HepG2 (cell line): Measurements from ENCODE around the gene CDH12. TPM values are rescaled to one million over a fixed set of nuclear protein-coding genes. Genes with fewer than 3 reads are reported as not detected.
"Not testable (repeated sequence)": the region's sequence is repeated elsewhere in the genome, so short reads cannot be mapped to it uniquely, and the experiment has no call there.

ENCODE experiments used
- ATAC-seq: fragments of 200-7000 bp; cut with Tn5 transposase; 3 replicates; pipeline ENCODE4 v1.9.1; 2020; ENCODE audit warnings: mild to moderate bottlenecking, moderate library complexity
- BruUV-seq: library from RNA; stranded (reverse); fragments of 400-500 nt; replicated peaks from 2 replicates; lab custom pipeline; 2021; lab: Mats Ljungman, UMichigan
- CTCF ChIA-PET: fragments of 300-600 bp; formaldehyde crosslinking; extraction: SDS; loops from one replicate; lab custom pipeline; 2021; ENCODE audit warnings: low total read pairs, inconsistent platforms, low intra/inter-chr PET ratio; lab: Yijun Ruan, JAX
- POLR2A ChIA-PET: fragments of 350-600 bp; sonication (Branson Sonifier 250); formaldehyde crosslinking; loops from one replicate; lab custom pipeline; 2020; ENCODE audit warnings: antibody characterized with exemption, inconsistent platforms; lab: Yijun Ruan, JAX
- DNase-seq: peaks from one replicate; pipeline ENCODE4 v3.0.0-alpha.2; 2015; ENCODE audit warnings: low spot score
- FAIRE-seq: peaks from 3 replicates; lab custom pipeline; 2011; peaks lifted over from hg19 to GRCh38; lab: Jason Lieb, UNC
- H2AFZ ChIP-seq: one replicate; pipeline ENCODE4 v1.6.1; 2011; ENCODE audit warnings: low read length, inconsistent platforms
- H3K27ac ChIP-seq: fragments of 300-600 bp; 3 replicates; pipeline ENCODE4 v1.8.0; 2011; ENCODE audit warnings: mixed run types, mild to moderate bottlenecking, mixed read lengths, low read length, inconsistent platforms; ENCODE audit not compliant: insufficient read depth; ENCODE audit errors: extremely low read length
- H3K27me3 ChIP-seq, 2 experiments: fragments of 200-600 bp in 1 of 2; 2 replicates in 1 of 2; 3 replicates in 1 of 2; pipeline versions ENCODE4 v1.6.0 to v1.8.0; 2011; ENCODE audit warnings: low read length in 2 of 2, mild to moderate bottlenecking in 2 of 2, moderate library complexity in 2 of 2, inconsistent platforms in 1 of 2; ENCODE audit not compliant: insufficient read depth in 2 of 2, control insufficient read depth in 1 of 2
- H3K36me3 ChIP-seq, 2 experiments: fragments of 200-600 bp in 1 of 2; replicated peaks in 1 of 2; 2 replicates in 1 of 2; 3 replicates in 1 of 2; pipeline versions ENCODE4 v1.5.1 to v1.8.0; 2011; ENCODE audit warnings: low read length in 2 of 2, inconsistent platforms in 1 of 2; ENCODE audit not compliant: insufficient read depth in 2 of 2, control insufficient read depth in 1 of 2
- H3K4me1 ChIP-seq: 2 replicates; pipeline ENCODE4 v1.5.1; 2012; ENCODE audit warnings: low read length, inconsistent platforms; ENCODE audit not compliant: insufficient read depth
- H3K4me2 ChIP-seq: 2 replicates; pipeline ENCODE4 v1.6.0; 2011; ENCODE audit warnings: low read depth, low read length, inconsistent platforms
- H3K4me3 ChIP-seq, 3 experiments: fragments of 200-600 bp in 1 of 3; sonication (generic), shearing (Covaris generic) in 1 of 3; replicated peaks in 1 of 3; 2 replicates each; pipeline ENCODE4 v1.5.1; 2011 to 2016; ENCODE audit warnings: low read length in 3 of 3, inconsistent platforms in 2 of 3, low read depth in 2 of 3, mild to moderate bottlenecking in 2 of 3, control low read depth in 1 of 3, mixed read lengths in 1 of 3; ENCODE audit not compliant: insufficient read depth in 1 of 3
- H3K79me2 ChIP-seq: one replicate; pipeline ENCODE4 v1.6.1; 2011; ENCODE audit warnings: low read length, inconsistent platforms; ENCODE audit not compliant: insufficient read depth
- H3K9ac ChIP-seq: 2 replicates; pipeline ENCODE4 v1.6.0; 2011; ENCODE audit warnings: mild to moderate bottlenecking, low read depth, low read length, inconsistent platforms; ENCODE audit not compliant: insufficient read depth
- H3K9me3 ChIP-seq: 2 replicates; pipeline ENCODE4 v1.5.1; 2012; ENCODE audit warnings: mild to moderate bottlenecking, low read length
- H4K20me1 ChIP-seq: 2 replicates; pipeline ENCODE4 v1.6.0; 2011; ENCODE audit warnings: inconsistent platforms, mild to moderate bottlenecking, low read length, moderate library complexity; ENCODE audit not compliant: insufficient read depth
- FOSL2 ChIP-seq: sonication (generic); formaldehyde crosslinking; IDR thresholded peaks from 2 replicates; pipeline ENCODE4 v1.4.0; 2020; ENCODE audit warnings: missing genetic modification reagents
- HOXA3 ChIP-seq: sonication (generic); formaldehyde crosslinking; IDR thresholded peaks from 2 replicates; pipeline ENCODE4 v1.5.0; 2020; ENCODE audit warnings: missing genetic modification reagents
- SRSF9 ChIP-seq: fragments of 200-400 bp; formaldehyde crosslinking; IDR thresholded peaks from 2 replicates; pipeline ENCODE4 v1.6.1; 2018; ENCODE audit warnings: borderline replicate concordance, mild to moderate bottlenecking, low read depth, low read length; ENCODE audit not compliant: insufficient read depth, poor library complexity, severe bottlenecking
- ZBTB39 ChIP-seq: sonication (generic); formaldehyde crosslinking; IDR thresholded peaks from 2 replicates; pipeline ENCODE4 v1.5.0; 2020; ENCODE audit warnings: missing genetic modification reagents
- ZNF597 ChIP-seq: sonication (generic); formaldehyde crosslinking; IDR thresholded peaks from 2 replicates; pipeline ENCODE4 v1.5.0; 2020; ENCODE audit warnings: missing genetic modification reagents
- WGBS: methylation state at CpG from one replicate; pipeline ENCODE4 v1.1.6; 2017; ENCODE audit warnings: low lambda C conversion rate; 5-methylcytosine and 5-hydroxymethylcytosine counted together
- in situ Hi-C: cut with HindIII; loops from 2 replicates; pipeline ENCODE4 v1.10.0; 2017; ENCODE audit warnings: low pct_unique_long_range_greater_than_20kb; ENCODE audit not compliant: extremely low pct_ligation_motif_present
- intact Hi-C: fragments of 100-400 bp; cut with micrococcal nuclease; formaldehyde crosslinking; loops from one replicate; pipeline ENCODE4 v1.10.0; 2022; ENCODE audit not compliant: unreplicated experiment
- polyA plus RNA-seq, 8 experiments: library from polyadenylated mRNA; depleted of rRNA in 3 of 8; stranded (reverse) in 7 of 8; unstranded in 1 of 8; fragments of >200 nt; fragmentation: Illumina TruSeq in 4 of 8; extraction: Trizol in 4 of 8; gene quantifications; 2 replicates each; pipeline versions ENCODE4 v1.2.1 to v1.2.3, GENCODE V29; 2011 to 2016; ENCODE audit warnings: low read depth in 4 of 8, missing spikeins in 1 of 8, mixed read lengths in 1 of 8; ENCODE audit not compliant: insufficient read depth in 1 of 8
- total RNA-seq, 5 experiments: library from RNA; depleted of rRNA; stranded (reverse); fragments of >200 nt; fragmentation: Illumina TruSeq; extraction: Trizol; gene quantifications; 2 replicates each; pipeline ENCODE4 v1.2.3, GENCODE V29; 2016; ENCODE audit warnings: low read depth in 1 of 5

The CDH12 gene
- total and polyA plus RNA-seq, 2 of the 13 experiments (the other 11 are each of a cell fraction or from before 2014, with no cell fraction given): not detected

GRCh38 chr5:22611327-22611726 lies 241.8 kb downstream of the CDH12 start (continued):
- TF ChIP-seq ZBTB39 (CRISPR knock-in tag) (no peak), ZNF597 (CRISPR knock-in tag) (no peak), HOXA3 (no peak), FOSL2 (CRISPR knock-in tag) (no peak), SRSF9 (no peak)

- H3K79me2 ChIP-seq, FAIRE-seq, ATAC-seq, DNase-seq, intact Hi-C loops, H3K4me1 ChIP-seq, H4K20me1 ChIP-seq, CTCF ChIA-PET, H3K27ac ChIP-seq, H3K9ac ChIP-seq, H3K4me3 ChIP-seq, in situ Hi-C loops, POLR2A ChIA-PET, BruUV-seq, H3K4me2 ChIP-seq, H3K27me3 ChIP-seq, H3K36me3 ChIP-seq, H2AFZ ChIP-seq: not testable (repeated sequence)
- WGBS: 0% methylated on average over 4 of the region's 5 CpGs
- peaks cover 81% of the 10 kb centered on the region for H3K9me3 ChIP-seq
Measured at GRCh38 chr5:22607498-22607897, 245.6 kb downstream of the CDH12 start.
